Measurements from ENCODE around the gene LGALS7.

- TF ChIP-seq CTCF (conservative IDR thresholded peaks at IDR 0.05; ENCODE audit: low read length) = no peak
- no peak for TF ChIP-seq EZH2phosphoT487 (IDR thresholded peaks at IDR 0.05; ENCODE audit: borderline replicate concordance)
These were observed 33.1 kb downstream of the LGALS7 start for GRCh38 chr19:38740257-38740592.

Measured in Loucy (cell line).